Neural cell (in vitro differentiated cells): ENCODE measurements around the gene SEC61B. TPM values are rescaled to one million over a fixed set of nuclear protein-coding genes. Genes with fewer than 3 reads are reported as not detected.
A peak's percentile ranks its signal among the peaks of the same experiment; 100 is the strongest.

Experiments used
- H2AFZ ChIP-seq: fragments of 200-600, 300-800 bp; sonication (generic), shearing (Covaris generic); 2 replicates; pipeline ENCODE4 v1.6.0; 2014; ENCODE audit warnings: low read depth, mild to moderate bottlenecking, antibody characterized with exemption, low read length, moderate library complexity
- H3F3A ChIP-seq: fragments of 200-600 bp; shearing (Covaris generic); 2 replicates; pipeline ENCODE4 v1.6.1; 2016; ENCODE audit warnings: mild to moderate bottlenecking, moderate library complexity, mixed read lengths, antibody characterized with exemption, low read length; ENCODE audit not compliant: insufficient read depth, poor library complexity, severe bottlenecking
- H3K27ac ChIP-seq: fragments of 200-600, 300-800 bp; sonication (generic), shearing (Covaris generic); 2 replicates; pipeline ENCODE4 v1.5.1; 2014; ENCODE audit warnings: mild to moderate bottlenecking, low read length, moderate library complexity
- H3K27me3 ChIP-seq: fragments of 300-800, 200-600 bp; sonication (generic), shearing (Covaris generic); 2 replicates; pipeline ENCODE4 v1.6.0; 2014; ENCODE audit warnings: mild to moderate bottlenecking, low read depth, low read length, moderate library complexity; ENCODE audit not compliant: insufficient read depth
- H3K36me3 ChIP-seq: fragments of 300-800, 200-600 bp; sonication (generic), shearing (Covaris generic); 2 replicates; pipeline ENCODE4 v1.5.1; 2014; ENCODE audit warnings: mild to moderate bottlenecking, antibody characterized with exemption, low read length, moderate library complexity; ENCODE audit not compliant: insufficient read depth
- H3K4me2 ChIP-seq: fragments of 300-800, 200-600 bp; sonication (generic), shearing (Covaris generic); 2 replicates; pipeline ENCODE4 v1.6.0; 2014; ENCODE audit warnings: mild to moderate bottlenecking, low read length
- H3K4me3 ChIP-seq: fragments of 300-800, 200-600 bp; sonication (generic), shearing (Covaris generic); 2 replicates; pipeline ENCODE4 v1.5.1; 2014; ENCODE audit warnings: mild to moderate bottlenecking, low read length, moderate library complexity
- H3K79me2 ChIP-seq: fragments of 200-600 bp; shearing (Covaris generic); replicated peaks from 2 replicates; pipeline ENCODE4 v1.6.0; 2014; ENCODE audit warnings: mild to moderate bottlenecking, low read length, moderate library complexity; ENCODE audit not compliant: insufficient read depth
- H3K9ac ChIP-seq: fragments of 300-800, 200-600 bp; sonication (generic), shearing (Covaris generic); 2 replicates; pipeline ENCODE4 v1.6.1; 2016; ENCODE audit warnings: mild to moderate bottlenecking, low read length, mixed read lengths
- H3K9me2 ChIP-seq: fragments of 200-600 bp; shearing (Covaris generic); 2 replicates; pipeline ENCODE4 v1.6.1; 2016; ENCODE audit warnings: mild to moderate bottlenecking, low read length, mixed read lengths; ENCODE audit not compliant: insufficient read depth
- H3K9me3 ChIP-seq: fragments of 200-600, 300-800 bp; sonication (generic), shearing (Covaris generic); 2 replicates; pipeline ENCODE4 v1.6.1; 2016; ENCODE audit warnings: mild to moderate bottlenecking, mixed run types, low read length, moderate library complexity, mixed read lengths
- H4K20me1 ChIP-seq: fragments of 200-600 bp; shearing (Covaris generic); 2 replicates; pipeline ENCODE4 v1.6.1; 2016; ENCODE audit warnings: mild to moderate bottlenecking, mixed run types; ENCODE audit not compliant: insufficient read depth
- EP300 ChIP-seq: fragments of 450-650 bp; conservative IDR thresholded peaks from 2 replicates; pipeline ENCODE4 v1.6.1; 2014; ENCODE audit warnings: antibody characterized with exemption, mild to moderate bottlenecking, moderate library complexity; ENCODE audit not compliant: poor library complexity, severe bottlenecking
- EZH2 ChIP-seq: fragments of 200-600, 300-800 bp; shearing (Covaris generic), sonication (generic); IDR thresholded peaks from 2 replicates; pipeline ENCODE4 v1.6.1; 2014; ENCODE audit warnings: antibody characterized with exemption, low read length, borderline replicate concordance, mild to moderate bottlenecking; ENCODE audit not compliant: insufficient read depth, poor library complexity, severe bottlenecking
- MXI1 ChIP-seq: fragments of 450-650 bp; conservative IDR thresholded peaks from 2 replicates; pipeline ENCODE4 v1.6.1; 2014; ENCODE audit warnings: antibody characterized with exemption, mild to moderate bottlenecking; ENCODE audit not compliant: poor library complexity, severe bottlenecking
- POLR2AphosphoS5 ChIP-seq: IDR thresholded peaks from 2 replicates; pipeline ENCODE4 v1.6.1; 2012
- RAD21 ChIP-seq: fragments of 450-650 bp; conservative IDR thresholded peaks from 2 replicates; pipeline ENCODE4 v1.6.1; 2014; ENCODE audit warnings: antibody characterized with exemption, mild to moderate bottlenecking, moderate library complexity
- REST ChIP-seq: IDR thresholded peaks from 2 replicates; pipeline ENCODE4 v1.6.1; 2012; ENCODE audit warnings: borderline replicate concordance
- SMC3 ChIP-seq: fragments of 450-650 bp; conservative IDR thresholded peaks from 2 replicates; pipeline ENCODE4 v1.6.1; 2014; ENCODE audit warnings: antibody characterized with exemption, mild to moderate bottlenecking, moderate library complexity; ENCODE audit not compliant: poor library complexity
- TAF1 ChIP-seq: IDR thresholded peaks from 2 replicates; pipeline ENCODE4 v1.6.1; 2012; ENCODE audit warnings: low read depth
- polyA minus RNA-seq: library from RNA; depleted of rRNA, polyadenylated mRNA; stranded (reverse); fragments of >200 nt; gene quantifications from 2 replicates; pipeline ENCODE4 v1.2.3, GENCODE V29; 2014
- polyA plus RNA-seq: library from polyadenylated mRNA; depleted of rRNA; stranded (reverse); fragments of >200 nt; gene quantifications from 2 replicates; pipeline ENCODE4 v1.2.3, GENCODE V29; 2014
- TF ChIP-seq, protein P1 (sequence below): fragments of 450-650 bp; IDR thresholded peaks from 2 replicates; pipeline ENCODE4 v1.5.1; 2014; ENCODE audit warnings: antibody characterized with exemption, mild to moderate bottlenecking, moderate library complexity; ENCODE audit not compliant: poor library complexity, severe bottlenecking

SEC61B gene
- 165 and 203 TPM in 2 replicates for polyA plus RNA-seq
- polyA minus RNA-seq, result 41.1 and 49.0 TPM in 2 replicates

GRCh38 chr9:99221621-99222415, at the start of gene SEC61B, which contains the start of gene ALG2:
Gene SEC61B (plus strand): TSS chr9:99222282. CDS start chr9:99222364, 82 bp downstream.
Gene ALG2 (minus strand): TSS chr9:99221942. CDS start chr9:99221894, 48 bp downstream.
- no peaks in the 10 kb centered on the region for H3F3A ChIP-seq
- TF ChIP-seq, protein P1, sequence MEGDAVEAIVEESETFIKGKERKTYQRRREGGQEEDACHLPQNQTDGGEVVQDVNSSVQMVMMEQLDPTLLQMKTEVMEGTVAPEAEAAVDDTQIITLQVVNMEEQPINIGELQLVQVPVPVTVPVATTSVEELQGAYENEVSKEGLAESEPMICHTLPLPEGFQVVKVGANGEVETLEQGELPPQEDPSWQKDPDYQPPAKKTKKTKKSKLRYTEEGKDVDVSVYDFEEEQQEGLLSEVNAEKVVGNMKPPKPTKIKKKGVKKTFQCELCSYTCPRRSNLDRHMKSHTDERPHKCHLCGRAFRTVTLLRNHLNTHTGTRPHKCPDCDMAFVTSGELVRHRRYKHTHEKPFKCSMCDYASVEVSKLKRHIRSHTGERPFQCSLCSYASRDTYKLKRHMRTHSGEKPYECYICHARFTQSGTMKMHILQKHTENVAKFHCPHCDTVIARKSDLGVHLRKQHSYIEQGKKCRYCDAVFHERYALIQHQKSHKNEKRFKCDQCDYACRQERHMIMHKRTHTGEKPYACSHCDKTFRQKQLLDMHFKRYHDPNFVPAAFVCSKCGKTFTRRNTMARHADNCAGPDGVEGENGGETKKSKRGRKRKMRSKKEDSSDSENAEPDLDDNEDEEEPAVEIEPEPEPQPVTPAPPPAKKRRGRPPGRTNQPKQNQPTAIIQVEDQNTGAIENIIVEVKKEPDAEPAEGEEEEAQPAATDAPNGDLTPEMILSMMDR, result peak; percentile 40
- TF ChIP-seq MXI1 (peak; percentile 83), EZH2 (no peak), EP300 (peak; percentile 63), SMC3 (peak; percentile 59), RAD21 (peak; percentile 61), POLR2AphosphoS5 (peak; percentile 92), REST (peak; percentile 76), TAF1 (peak; percentile 79)
- H2AFZ ChIP-seq, result peak within 1 kb of the TSS; percentile 78
- H3K27me3 ChIP-seq, result no peaks in the 10 kb centered on the region
- H3K36me3 ChIP-seq, result peaks cover 8% of the 10 kb centered on the region
- H3K4me3 ChIP-seq, result peak within 1 kb of the TSS; percentile 85
- no peaks in the 10 kb centered on the region for H3K9me3 ChIP-seq
- H4K20me1 ChIP-seq, result no peaks in the 10 kb centered on the region
- peaks cover 48% of the 10 kb centered on the region for H3K79me2 ChIP-seq
- H3K9me2 ChIP-seq, result no peaks in the 10 kb centered on the region
- peak within 1 kb of the TSS; percentile 82 for H3K9ac ChIP-seq
- H3K4me2 ChIP-seq, result peak within 1 kb of the TSS; percentile 95
- peak within 1 kb of the TSS; percentile 90 for H3K27ac ChIP-seq

DNA sequence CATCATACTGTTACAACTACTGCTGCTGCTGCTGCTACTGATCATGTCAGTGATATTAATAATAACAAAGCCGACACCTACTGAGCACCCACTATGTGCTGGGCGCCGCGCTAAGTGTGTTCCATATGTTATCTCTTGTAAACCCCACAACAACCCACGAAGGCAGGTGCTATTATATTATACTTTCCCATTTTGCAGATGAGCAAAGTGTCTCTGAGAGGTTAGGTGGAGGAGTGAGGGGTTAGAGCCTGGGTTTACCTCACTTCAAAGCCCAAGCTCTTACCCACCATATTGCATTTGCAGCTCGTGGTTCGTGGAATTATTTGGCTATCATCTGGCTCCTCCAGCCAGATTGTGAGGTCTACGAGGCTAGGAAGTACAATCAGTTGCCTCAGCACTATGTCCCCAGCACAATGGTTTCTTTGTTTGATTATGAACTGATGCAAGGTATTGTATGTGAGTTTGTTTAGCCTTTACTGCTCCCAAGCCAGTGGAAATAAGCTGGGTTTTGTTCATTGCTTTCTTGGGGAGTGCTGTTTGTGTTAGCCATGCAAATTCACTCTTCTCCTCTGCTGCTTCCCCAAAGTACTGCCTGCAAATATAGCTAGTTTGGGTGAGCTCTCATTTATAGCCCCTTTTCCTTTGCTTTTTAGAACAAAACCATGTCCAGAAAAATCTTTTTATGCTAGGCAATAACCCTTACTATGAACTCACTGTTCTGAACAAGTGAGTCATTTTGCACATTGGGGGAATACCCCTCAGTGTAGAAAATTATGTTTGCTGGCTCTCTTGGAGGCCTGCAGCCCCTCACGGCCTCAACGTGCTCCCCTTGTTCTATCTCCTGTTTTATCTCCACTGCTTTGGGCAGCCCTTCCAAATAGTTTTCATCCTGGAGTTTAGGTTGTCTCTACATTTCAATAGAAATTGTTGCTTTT, 48.2 kb upstream of the SEC61B start:
- Histone ChIP-seq H3K79me2 (no peaks in the 10 kb centered on the region), H3F3A (no peaks in the 10 kb centered on the region), H3K4me3 (no peak overlapping the region), H3K36me3 (no peaks in the 10 kb centered on the region), H4K20me1 (no peaks in the 10 kb centered on the region), H3K27me3 (no peaks in the 10 kb centered on the region), H3K9me3 (no peaks in the 10 kb centered on the region), H3K9me2 (no peaks in the 10 kb centered on the region), H3K27ac (no peak overlapping the region), H2AFZ (no peak overlapping the region), H3K9ac (no peak overlapping the region), H3K4me2 (no peak overlapping the region)
- TF ChIP-seq MXI1, result no peak
- no peak for TF ChIP-seq REST
- TF ChIP-seq EP300, result no peak
- TF ChIP-seq TAF1, result no peak
- TF ChIP-seq RAD21, result no peak
- TF ChIP-seq, protein P1, result no peak
- TF ChIP-seq EZH2, result no peak
